ENCODE data around the gene SCT. TPM values are rescaled to one million over a fixed set of nuclear protein-coding genes. Genes with fewer than 3 reads are reported as not detected.

Gene SCT
- polyA plus RNA-seq, 3 donors: not detected

DNA sequence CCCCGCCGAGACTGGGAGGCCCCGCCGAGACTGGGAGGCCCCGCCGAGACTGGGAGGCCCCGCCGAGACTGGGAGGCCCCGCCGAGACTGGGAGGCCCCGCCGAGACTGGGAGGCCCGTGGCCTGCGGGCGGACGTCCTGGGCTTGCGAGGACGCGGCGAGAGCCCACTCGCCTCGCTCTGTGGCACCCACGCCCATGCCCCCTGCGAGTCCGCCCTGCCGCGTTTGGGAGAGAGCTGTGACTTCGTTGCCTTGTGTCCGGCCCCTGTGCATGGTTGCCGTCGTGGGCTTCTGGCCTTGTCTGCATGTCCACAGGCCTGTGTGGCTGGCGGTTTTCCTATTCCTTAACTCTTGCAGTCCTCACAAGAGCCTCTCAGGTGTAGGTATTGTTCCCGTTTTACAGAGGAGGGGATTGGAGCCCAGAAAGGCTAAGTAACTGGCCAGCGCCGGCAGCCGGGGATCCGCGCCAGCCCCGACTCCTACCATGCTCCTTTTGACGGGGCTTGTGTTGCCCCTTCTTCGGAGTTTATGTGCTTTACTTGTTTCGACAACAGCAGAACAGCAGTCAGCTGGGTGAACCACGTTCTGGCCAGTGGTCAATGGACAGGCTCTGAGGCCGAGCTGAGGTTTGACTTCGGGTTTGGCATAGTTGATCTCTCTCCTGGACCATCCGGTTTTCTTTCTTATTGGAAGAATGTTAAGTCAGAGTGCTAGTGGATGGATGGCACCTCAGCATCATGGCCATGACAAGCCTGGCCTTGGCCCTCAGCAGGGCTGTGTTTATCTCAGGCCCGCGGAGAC is 50.0 kb downstream of the SCT start:
- Histone ChIP-seq H3K79me2 (ENCODE audit: insufficient read depth, low read length) (peaks cover 53% of the 10 kb centered on the region), H3K4me3 (replicated peaks in 1 of 3; ENCODE audit: low read depth in 2 of 3, low read length in 3 of 3) (peak overlapping the region; percentile 79 to 91 (median 79)), H3K27me3 (ENCODE audit: control insufficient read depth in 2 of 2, insufficient read depth in 2 of 2, low read length in 2 of 2) (peaks cover 8 to 24% of the 10 kb centered on the region in 2 donors), H4K20me1 (ENCODE audit: insufficient read depth, low read length) (peaks cover 52% of the 10 kb centered on the region), H3K36me3 (replicated peaks in 1 of 2; ENCODE audit: control insufficient read depth in 1 of 2, insufficient read depth in 2 of 2, low read length in 2 of 2) (peaks cover 10 to 11% of the 10 kb centered on the region in 2 donors), H3K4me1 (ENCODE audit: control insufficient read depth in 1 of 2, insufficient read depth in 2 of 2, low read length in 2 of 2) (peaks cover 22 to 40% of the 10 kb centered on the region in 2 donors), H3K9ac (ENCODE audit: insufficient read depth, low read length, poor library complexity, severe bottlenecking) (peak overlapping the region; percentile 81), H3K9me3 (replicated peaks in 1 of 2; ENCODE audit: control insufficient read depth in 1 of 2, insufficient read depth in 1 of 2, low read length in 2 of 2) (peaks cover 0 to 3% of the 10 kb centered on the region in 2 donors), H3K27ac (ENCODE audit: low read depth in 1 of 2, low read length in 2 of 2) (peak overlapping the region; percentile 53 to 87), H3K4me2 (replicated peaks; ENCODE audit: extremely low read depth, low read length, poor library complexity, severe bottlenecking) (peak overlapping the region; percentile 98), H2AFZ (ENCODE audit: insufficient read depth, low read depth, low read length, poor library complexity, severe bottlenecking) (no peak overlapping the region)
- Mint-ChIP-seq H3K4me1 (peaks cover 37% of the 10 kb centered on the region), H3K36me3 (peaks cover 16 to 18% of the 10 kb centered on the region in 2 donors), H3K27me3 (ENCODE audit: low read depth in 3 of 3) (peaks cover 22 to 33% (median 27%) of the 10 kb centered on the region in 3 donors), H3K9me3 (peaks cover 0 to 11% (median 3%) of the 10 kb centered on the region in 7 donors), H3K27ac (peak overlapping the region in 6 of 7 donors; percentile 70 to 90 (median 80)), H3K4me3 (peak overlapping the region; percentile 85 to 89)
- 3% methylated on average over 36 of the region's 48 CpGs for WGBS (ENCODE audit: insufficient coverage)
- DNase-seq: no peak
- intact Hi-C loops (cut with micrococcal nuclease): loop anchor here (2.0 to 5.0 kb wide), 3 partner anchors 16 to 70 kb away; partner anchors contain the start of genes LMNTD2 (in 1 of the 2), RASSF7 (in 1 of the 2) and RNH1 (in 1 of the 2)
- TF ChIP-seq CTCF (IDR thresholded peaks at IDR 0.05): no peak

Other genes starting within 250 kb of the SCT start
- not detected for gene PKP3, start 233.0 kb downstream of the SCT start, polyA plus RNA-seq
- 100 to 1,000 TPM in 1 of 3 donors, 10 to 100 TPM in 2; 62.8 to 125 (median 75.4) TPM for gene SIGIRR, start 212.2 kb downstream of the SCT start, polyA plus RNA-seq
- gene ANO9, start 185.2 kb downstream of the SCT start, polyA plus RNA-seq: under 1 TPM in 2 of 3 donors, not detected in 1; 0.18 to 0.24 TPM
- 10 to 100 TPM in 2 of 3 donors, 1 to 10 TPM in 1; 9.3 to 18.3 (median 12.4) TPM for gene PTDSS2, start 176.9 kb downstream of the SCT start, polyA plus RNA-seq
- 100 to 1,000 TPM; 381 to 445 (median 443) TPM for gene RNH1, start 119.9 kb downstream of the SCT start, polyA plus RNA-seq
- 10 to 100 TPM; 10.1 to 32.9 (median 10.3) TPM for gene HRAS, start 91.6 kb downstream of the SCT start, polyA plus RNA-seq
- gene LRRC56, start 89.7 kb downstream of the SCT start, polyA plus RNA-seq: under 1 TPM in 2 of 3 donors, not detected in 1; 0.09 to 0.68 TPM
- 10 to 100 TPM in 1 of 3 donors, 1 to 10 TPM in 1, under 1 TPM in 1; 0.67 to 10.6 (median 1.2) TPM for gene LMNTD2, start 66.4 kb downstream of the SCT start, polyA plus RNA-seq
- 10 to 100 TPM in 2 of 3 donors, 1 to 10 TPM in 1; 10.0 to 26.5 (median 12.4) TPM for gene RASSF7, start 66.2 kb downstream of the SCT start, polyA plus RNA-seq
- gene PHRF1, start 50.7 kb downstream of the SCT start, polyA plus RNA-seq: 10 to 100 TPM in 1 of 3 donors, 1 to 10 TPM in 2; 1.3 to 11.1 (median 3.3) TPM
- gene IRF7, start 11.2 kb downstream of the SCT start, polyA plus RNA-seq: 100 to 1,000 TPM in 1 of 3 donors, 10 to 100 TPM in 2; 38.6 to 125 (median 42.9) TPM
- gene CDHR5, start 2.2 kb downstream of the SCT start, polyA plus RNA-seq: under 1 TPM; 0.18 to 0.43 (median 0.18) TPM
- gene DRD4, start 10.1 kb upstream of the SCT start, polyA plus RNA-seq: under 1 TPM in 1 of 3 donors, not detected in 2; 0.13 TPM
- gene DEAF1, start 68.0 kb upstream of the SCT start, polyA plus RNA-seq: 10 to 100 TPM; 18.0 to 22.3 (median 22.2) TPM
- 10 to 100 TPM; 31.6 to 69.4 (median 37.3) TPM for gene TMEM80, start 68.6 kb upstream of the SCT start, polyA plus RNA-seq
- under 1 TPM in 1 of 3 donors, not detected in 2; 0.55 TPM for gene EPS8L2, start 79.0 kb upstream of the SCT start, polyA plus RNA-seq
- 1,000 to 10,000 TPM in 2 of 3 donors, 100 to 1,000 TPM in 1; 502 to 1,249 (median 1,224) TPM for gene TALDO1, start 120.3 kb upstream of the SCT start, polyA plus RNA-seq
- 10 to 100 TPM in 1 of 3 donors, 1 to 10 TPM in 2; 4.5 to 45.6 (median 4.6) TPM for gene GATD1, start 150.3 kb upstream of the SCT start, polyA plus RNA-seq
- not detected for gene CEND1, start 162.9 kb upstream of the SCT start, polyA plus RNA-seq
- 10 to 100 TPM in 1 of 3 donors, 1 to 10 TPM in 2; 4.4 to 20.9 (median 5.6) TPM for gene SLC25A22, start 171.1 kb upstream of the SCT start, polyA plus RNA-seq
- 10 to 100 TPM in 1 of 3 donors, 1 to 10 TPM in 2; 1.6 to 25.2 (median 2.6) TPM for gene PIDD1, start 178.1 kb upstream of the SCT start, polyA plus RNA-seq
- gene RPLP2, start 182.8 kb upstream of the SCT start, polyA plus RNA-seq: 1,000 to 10,000 TPM in 1 of 3 donors, 100 to 1,000 TPM in 2; 879 to 1,191 (median 990) TPM
- 100 to 1,000 TPM in 1 of 3 donors, 10 to 100 TPM in 2; 26.8 to 321 (median 35.0) TPM for gene PNPLA2, start 191.7 kb upstream of the SCT start, polyA plus RNA-seq
- gene CRACR2B, start 200.7 kb upstream of the SCT start, polyA plus RNA-seq: 10 to 100 TPM in 1 of 3 donors, 1 to 10 TPM in 2; 1.0 to 11.0 (median 1.4) TPM
- 100 to 1,000 TPM in 1 of 3 donors, 10 to 100 TPM in 2; 18.1 to 200 (median 57.4) TPM for gene CD151, start 205.8 kb upstream of the SCT start, polyA plus RNA-seq
- gene POLR2L, start 215.3 kb upstream of the SCT start, polyA plus RNA-seq: 100 to 1,000 TPM in 2 of 3 donors, 10 to 100 TPM in 1; 93.9 to 133 (median 110) TPM
- gene TSPAN4, start 215.7 kb upstream of the SCT start, polyA plus RNA-seq: 10 to 100 TPM; 52.6 to 75.5 (median 63.1) TPM